ENCODE measurements around the gene RAB40C. TPM values are rescaled to one million over a fixed set of nuclear protein-coding genes. Genes with fewer than 3 reads are reported as not detected.

The RAB40C gene
- total and polyA plus RNA-seq, 4 donors: 6.1 to 11.0 (median 9.2) TPM

- 43% methylated on average over 24 of the region's 24 CpGs for WGBS
- peaks cover 22 to 73% (median 60%) of the 10 kb centered on the region in 4 donors for H3K4me1 ChIP-seq (ENCODE audit: control insufficient read depth in 4 of 4, insufficient read depth in 4 of 4, low read length in 3 of 4)
- no peak overlapping the region for H3K9ac ChIP-seq (ENCODE audit: low read depth in 1 of 2, low read length in 2 of 2)
- H3K36me3 ChIP-seq (ENCODE audit: control insufficient read depth in 4 of 4, insufficient read depth in 3 of 4, low read depth in 1 of 4, low read length in 3 of 4): no peaks in the 10 kb centered on the region
- peak overlapping the region; percentile 81 to 88 for H3K27ac ChIP-seq (ENCODE audit: low read depth in 1 of 2, low read length in 2 of 2)
- TF ChIP-seq TAF1 (conservative IDR thresholded peaks at IDR 0.05) (no peak), SP1 (IDR thresholded peaks at IDR 0.05) (peak; percentile 13), GABPA (IDR thresholded peaks at IDR 0.05 in 1 of 2, conservative IDR thresholded peaks at IDR 0.05 in 1 of 2) (peak in 1 of 2 donors; percentile 35), MAX (IDR thresholded peaks at IDR 0.05) (peak; percentile 73), RXRA (IDR thresholded peaks at IDR 0.05) (peak in 1 of 2 donors; percentile 60), HNF4A (conservative IDR thresholded peaks at IDR 0.05) (peak; percentile 56 to 72)
- H3K27me3 ChIP-seq (ENCODE audit: control insufficient read depth in 4 of 4, insufficient read depth in 4 of 4, low read length in 3 of 4): no peaks in the 10 kb centered on the region
- no peak for DNase-seq (ENCODE audit: low spot score)
- no peaks in the 10 kb centered on the region for H3K9me3 ChIP-seq (ENCODE audit: control insufficient read depth in 4 of 4, low read length in 3 of 4)
- H3K4me3 ChIP-seq (ENCODE audit: low read depth in 1 of 3, low read length in 3 of 3): no peak overlapping the region
These were observed 2.8 kb downstream of the RAB40C start for GRCh38 chr16:592518-593306.

- Histone ChIP-seq H3K27me3 (ENCODE audit: control insufficient read depth in 4 of 4, insufficient read depth in 4 of 4, low read length in 3 of 4) (no peaks in the 10 kb centered on the region), H3K4me1 (ENCODE audit: control insufficient read depth in 4 of 4, insufficient read depth in 4 of 4, low read length in 3 of 4) (peaks cover 19 to 67% (median 57%) of the 10 kb centered on the region in 4 donors), H3K9me3 (ENCODE audit: control insufficient read depth in 4 of 4, low read length in 3 of 4) (no peaks in the 10 kb centered on the region), H3K27ac (ENCODE audit: low read depth in 1 of 2, low read length in 2 of 2) (peak overlapping the region; percentile 81 to 88), H3K9ac (ENCODE audit: low read depth in 1 of 2, low read length in 2 of 2) (no peak overlapping the region), H3K4me3 (ENCODE audit: low read depth in 1 of 3, low read length in 3 of 3) (no peak overlapping the region), H3K36me3 (ENCODE audit: control insufficient read depth in 4 of 4, insufficient read depth in 3 of 4, low read depth in 1 of 4, low read length in 3 of 4) (no peaks in the 10 kb centered on the region)
- whole genome bisulfite sequencing: 34% methylated on average over 9 of the region's 9 CpGs
- DNase-seq (ENCODE audit: low spot score): no peak
- TF ChIP-seq GABPA (IDR thresholded peaks at IDR 0.05 in 1 of 2, conservative IDR thresholded peaks at IDR 0.05 in 1 of 2) (no peak), TAF1 (conservative IDR thresholded peaks at IDR 0.05) (no peak), YY1 (IDR thresholded peaks at IDR 0.05) (no peak), JUND (IDR thresholded peaks at IDR 0.05) (peak; percentile 87 to 95), ATF3 (IDR thresholded peaks at IDR 0.05) (no peak), HNF4G (IDR thresholded peaks at IDR 0.05) (no peak), HNF4A (conservative IDR thresholded peaks at IDR 0.05) (peak in 1 of 2 donors; percentile 67), RXRA (IDR thresholded peaks at IDR 0.05) (peak; percentile 36 to 79), FOXA1 (IDR thresholded peaks at IDR 0.05) (no peak), RAD21 (IDR thresholded peaks at IDR 0.05) (no peak), EGR1 (IDR thresholded peaks at IDR 0.05; ENCODE audit: low read depth in 2 of 2) (no peak), MAX (IDR thresholded peaks at IDR 0.05) (no peak), SP1 (IDR thresholded peaks at IDR 0.05) (no peak), NR2F2 (IDR thresholded peaks at IDR 0.05) (no peak), ZBTB33 (IDR thresholded peaks at IDR 0.05) (no peak), FOXA2 (IDR thresholded peaks at IDR 0.05) (no peak)
- TF ChIP-seq, protein P1, sequence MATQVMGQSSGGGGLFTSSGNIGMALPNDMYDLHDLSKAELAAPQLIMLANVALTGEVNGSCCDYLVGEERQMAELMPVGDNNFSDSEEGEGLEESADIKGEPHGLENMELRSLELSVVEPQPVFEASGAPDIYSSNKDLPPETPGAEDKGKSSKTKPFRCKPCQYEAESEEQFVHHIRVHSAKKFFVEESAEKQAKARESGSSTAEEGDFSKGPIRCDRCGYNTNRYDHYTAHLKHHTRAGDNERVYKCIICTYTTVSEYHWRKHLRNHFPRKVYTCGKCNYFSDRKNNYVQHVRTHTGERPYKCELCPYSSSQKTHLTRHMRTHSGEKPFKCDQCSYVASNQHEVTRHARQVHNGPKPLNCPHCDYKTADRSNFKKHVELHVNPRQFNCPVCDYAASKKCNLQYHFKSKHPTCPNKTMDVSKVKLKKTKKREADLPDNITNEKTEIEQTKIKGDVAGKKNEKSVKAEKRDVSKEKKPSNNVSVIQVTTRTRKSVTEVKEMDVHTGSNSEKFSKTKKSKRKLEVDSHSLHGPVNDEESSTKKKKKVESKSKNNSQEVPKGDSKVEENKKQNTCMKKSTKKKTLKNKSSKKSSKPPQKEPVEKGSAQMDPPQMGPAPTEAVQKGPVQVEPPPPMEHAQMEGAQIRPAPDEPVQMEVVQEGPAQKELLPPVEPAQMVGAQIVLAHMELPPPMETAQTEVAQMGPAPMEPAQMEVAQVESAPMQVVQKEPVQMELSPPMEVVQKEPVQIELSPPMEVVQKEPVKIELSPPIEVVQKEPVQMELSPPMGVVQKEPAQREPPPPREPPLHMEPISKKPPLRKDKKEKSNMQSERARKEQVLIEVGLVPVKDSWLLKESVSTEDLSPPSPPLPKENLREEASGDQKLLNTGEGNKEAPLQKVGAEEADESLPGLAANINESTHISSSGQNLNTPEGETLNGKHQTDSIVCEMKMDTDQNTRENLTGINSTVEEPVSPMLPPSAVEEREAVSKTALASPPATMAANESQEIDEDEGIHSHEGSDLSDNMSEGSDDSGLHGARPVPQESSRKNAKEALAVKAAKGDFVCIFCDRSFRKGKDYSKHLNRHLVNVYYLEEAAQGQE (IDR thresholded peaks at IDR 0.05): no peak
- TF ChIP-seq, protein P2, sequence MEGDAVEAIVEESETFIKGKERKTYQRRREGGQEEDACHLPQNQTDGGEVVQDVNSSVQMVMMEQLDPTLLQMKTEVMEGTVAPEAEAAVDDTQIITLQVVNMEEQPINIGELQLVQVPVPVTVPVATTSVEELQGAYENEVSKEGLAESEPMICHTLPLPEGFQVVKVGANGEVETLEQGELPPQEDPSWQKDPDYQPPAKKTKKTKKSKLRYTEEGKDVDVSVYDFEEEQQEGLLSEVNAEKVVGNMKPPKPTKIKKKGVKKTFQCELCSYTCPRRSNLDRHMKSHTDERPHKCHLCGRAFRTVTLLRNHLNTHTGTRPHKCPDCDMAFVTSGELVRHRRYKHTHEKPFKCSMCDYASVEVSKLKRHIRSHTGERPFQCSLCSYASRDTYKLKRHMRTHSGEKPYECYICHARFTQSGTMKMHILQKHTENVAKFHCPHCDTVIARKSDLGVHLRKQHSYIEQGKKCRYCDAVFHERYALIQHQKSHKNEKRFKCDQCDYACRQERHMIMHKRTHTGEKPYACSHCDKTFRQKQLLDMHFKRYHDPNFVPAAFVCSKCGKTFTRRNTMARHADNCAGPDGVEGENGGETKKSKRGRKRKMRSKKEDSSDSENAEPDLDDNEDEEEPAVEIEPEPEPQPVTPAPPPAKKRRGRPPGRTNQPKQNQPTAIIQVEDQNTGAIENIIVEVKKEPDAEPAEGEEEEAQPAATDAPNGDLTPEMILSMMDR (IDR thresholded peaks at IDR 0.05; ENCODE audit: low read depth, low read length, missing input control): no peak
These were observed 3.5 kb downstream of the RAB40C start for GRCh38 chr16:593406-593805.

Data from liver (tissue), 9 donors.